ENCODE measurements around the gene CPAMD8. TPM values are rescaled to one million over a fixed set of nuclear protein-coding genes. Genes with fewer than 3 reads are reported as not detected.

Gene CPAMD8
- total RNA-seq, 4 donors from 2014 or later = 0.72 to 8.2 (median 4.0) TPM

DNA sequence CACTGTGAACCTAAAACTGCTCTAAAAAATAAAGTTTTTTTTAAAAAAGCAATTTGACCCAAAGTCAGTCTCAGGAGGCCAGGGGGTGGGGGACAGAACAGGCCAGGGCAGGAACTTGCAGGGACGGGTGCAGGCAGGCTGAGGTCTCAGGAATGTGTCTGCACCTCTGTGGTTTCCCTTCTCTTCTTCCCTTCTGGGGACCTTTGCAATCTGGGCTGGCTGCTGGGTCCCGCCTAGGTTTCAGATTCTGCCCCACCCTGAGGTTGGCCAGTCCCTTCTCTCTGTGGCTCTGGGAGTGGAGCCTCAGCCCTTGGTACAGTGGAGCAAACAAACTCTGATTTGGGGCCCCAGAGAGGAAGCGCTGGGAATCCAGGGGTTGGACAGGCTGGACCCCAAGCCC lies 143.1 kb downstream of the CPAMD8 start:
- Histone ChIP-seq H3K27me3 (peaks cover 0 to 29% (median 0%) of the 10 kb centered on the region in 4 donors), H3K36me3 (peaks cover 10 to 21% (median 16%) of the 10 kb centered on the region in 3 donors), H3K9me3 (peaks cover 0 to 25% (median 23%) of the 10 kb centered on the region in 3 donors), H3K4me1 (peaks cover 0 to 12% (median 11%) of the 10 kb centered on the region in 3 donors), H3K27ac (no peak overlapping the region), H3K4me3 (no peak overlapping the region)
- intact Hi-C loops (cut with DNase I) = no loop called here
- WGBS, 2 donors = 52 to 83% methylated on average over 2 of the region's 3 CpGs
- TF ChIP-seq POLR2A (IDR thresholded peaks at IDR 0.05) = no peak
- TF ChIP-seq, protein P1, sequence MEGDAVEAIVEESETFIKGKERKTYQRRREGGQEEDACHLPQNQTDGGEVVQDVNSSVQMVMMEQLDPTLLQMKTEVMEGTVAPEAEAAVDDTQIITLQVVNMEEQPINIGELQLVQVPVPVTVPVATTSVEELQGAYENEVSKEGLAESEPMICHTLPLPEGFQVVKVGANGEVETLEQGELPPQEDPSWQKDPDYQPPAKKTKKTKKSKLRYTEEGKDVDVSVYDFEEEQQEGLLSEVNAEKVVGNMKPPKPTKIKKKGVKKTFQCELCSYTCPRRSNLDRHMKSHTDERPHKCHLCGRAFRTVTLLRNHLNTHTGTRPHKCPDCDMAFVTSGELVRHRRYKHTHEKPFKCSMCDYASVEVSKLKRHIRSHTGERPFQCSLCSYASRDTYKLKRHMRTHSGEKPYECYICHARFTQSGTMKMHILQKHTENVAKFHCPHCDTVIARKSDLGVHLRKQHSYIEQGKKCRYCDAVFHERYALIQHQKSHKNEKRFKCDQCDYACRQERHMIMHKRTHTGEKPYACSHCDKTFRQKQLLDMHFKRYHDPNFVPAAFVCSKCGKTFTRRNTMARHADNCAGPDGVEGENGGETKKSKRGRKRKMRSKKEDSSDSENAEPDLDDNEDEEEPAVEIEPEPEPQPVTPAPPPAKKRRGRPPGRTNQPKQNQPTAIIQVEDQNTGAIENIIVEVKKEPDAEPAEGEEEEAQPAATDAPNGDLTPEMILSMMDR (IDR thresholded peaks at IDR 0.05) = no peak
- no peak for DNase-seq

DNA sequence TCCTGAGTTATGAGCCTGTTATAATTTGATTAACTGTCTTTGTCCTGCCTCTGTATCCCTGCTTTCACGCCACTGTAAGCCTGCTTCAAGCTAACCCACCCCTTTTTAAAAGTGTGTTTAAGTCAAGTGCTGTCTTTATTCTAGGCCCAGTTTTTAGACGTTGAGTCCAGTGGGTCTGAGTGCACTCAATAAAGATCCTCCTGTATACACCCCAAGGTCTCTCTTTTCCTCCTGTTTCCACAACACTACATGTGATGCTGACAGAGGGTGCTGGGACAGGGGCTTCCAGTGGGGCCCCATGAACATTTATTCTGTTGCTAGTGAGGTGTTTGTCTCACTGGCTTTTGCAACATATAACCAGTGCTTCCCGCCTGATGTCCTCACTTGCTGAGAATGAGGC lies 144.5 kb downstream of the CPAMD8 start:
- no peak for DNase-seq
- no peak for TF ChIP-seq POLR2A (IDR thresholded peaks at IDR 0.05)
- TF ChIP-seq, protein P1 (IDR thresholded peaks at IDR 0.05) = no peak
- intact Hi-C loops (cut with DNase I) = no loop called here
- Histone ChIP-seq H3K4me1 (peaks cover 0 to under 1% (median under 1%) of the 10 kb centered on the region in 3 donors), H3K27me3 (peaks cover 0 to 17% (median 0%) of the 10 kb centered on the region in 4 donors), H3K4me3 (no peak overlapping the region), H3K36me3 (peaks cover 23 to 35% (median 30%) of the 10 kb centered on the region in 3 donors), H3K27ac (no peak overlapping the region), H3K9me3 (peaks cover 0 to 25% (median 23%) of the 10 kb centered on the region in 3 donors)
- WGBS, 2 donors = 87 to 93% methylated on average over 3 of the region's 3 CpGs

- intact Hi-C loops (cut with DNase I) = no loop called here
- DNase-seq = no peak
- H3K27me3 ChIP-seq = peaks cover 0 to 14% (median 0%) of the 10 kb centered on the region in 4 donors
- peaks cover 33 to 46% (median 40%) of the 10 kb centered on the region in 3 donors for H3K36me3 ChIP-seq
- no peak overlapping the region for H3K27ac ChIP-seq
- H3K4me3 ChIP-seq = no peak overlapping the region
- WGBS, 2 donors = 60 to 92% methylated on average over 1 to 2 of the region's 8 CpGs
- no peaks in the 10 kb centered on the region for H3K4me1 ChIP-seq
- no peak for TF ChIP-seq POLR2A (IDR thresholded peaks at IDR 0.05)
- TF ChIP-seq, protein P1 (IDR thresholded peaks at IDR 0.05) = no peak
- H3K9me3 ChIP-seq = peaks cover 0 to 25% (median 23%) of the 10 kb centered on the region in 3 donors
These were observed 145.6 kb downstream of the CPAMD8 start for GRCh38 chr19:16880884-16881554.

GRCh38 chr19:16878181-16878965 lies 148.2 kb downstream of the CPAMD8 start:
- H3K4me1 ChIP-seq = peaks cover 0 to 6% (median 0%) of the 10 kb centered on the region in 3 donors
- H3K27ac ChIP-seq = no peak overlapping the region
- no peak overlapping the region for H3K4me3 ChIP-seq
- H3K9me3 ChIP-seq = peaks cover 0 to 25% (median 23%) of the 10 kb centered on the region in 3 donors
- intact Hi-C loops (cut with DNase I) = no loop called here
- 95% methylated on average over 26 to 29 of the region's 55 CpGs for WGBS, 2 donors
- peaks cover 33 to 56% (median 43%) of the 10 kb centered on the region in 3 donors for H3K36me3 ChIP-seq
- DNase-seq = no peak
- TF ChIP-seq POLR2A (IDR thresholded peaks at IDR 0.05) = no peak
- TF ChIP-seq, protein P1 (IDR thresholded peaks at IDR 0.05) = no peak
- no peaks in the 10 kb centered on the region for H3K27me3 ChIP-seq

DNA sequence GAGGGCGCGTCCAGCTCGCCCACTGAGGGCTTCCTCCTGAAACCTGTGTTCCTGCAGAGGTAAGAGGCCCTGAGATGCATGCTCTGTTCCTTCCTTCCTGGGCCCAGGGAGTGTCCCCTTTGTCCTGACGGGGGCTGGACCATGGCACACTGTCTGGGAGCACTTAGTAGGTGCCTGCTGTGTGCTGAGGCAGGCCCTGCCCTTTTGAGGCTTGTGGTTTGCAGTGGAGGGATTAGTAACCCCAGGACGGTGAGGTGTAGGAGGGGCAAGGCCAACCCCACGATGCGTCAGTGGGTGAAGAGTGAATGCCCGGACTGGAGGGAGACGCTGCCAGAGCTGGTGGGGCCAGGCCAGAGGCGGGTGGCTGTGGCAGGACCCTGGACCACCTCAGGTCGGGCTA lies 149.0 kb downstream of the CPAMD8 start:
- Histone ChIP-seq H3K9me3 (peaks cover 0 to 19% (median 19%) of the 10 kb centered on the region in 3 donors), H3K4me3 (no peak overlapping the region), H3K27ac (peak overlapping the region in 1 of 4 donors; percentile 21), H3K36me3 (peaks cover 33 to 64% (median 43%) of the 10 kb centered on the region in 3 donors), H3K27me3 (no peaks in the 10 kb centered on the region), H3K4me1 (peaks cover 0 to 12% (median 0%) of the 10 kb centered on the region in 3 donors)
- DNase-seq = no peak
- no peak for TF ChIP-seq POLR2A (IDR thresholded peaks at IDR 0.05)
- TF ChIP-seq, protein P1 (IDR thresholded peaks at IDR 0.05) = no peak
- WGBS, 2 donors = 86 to 96% methylated on average over 4 to 6 of the region's 11 CpGs
- intact Hi-C loops (cut with DNase I) = no loop called here
